Mesenchymal stem cell (in vitro differentiated cells and primary cell): Measurements from ENCODE around the gene SIM2.
A peak's percentile ranks its signal among the peaks of the same experiment; 100 is the strongest.

Experiments
- DNase-seq: peaks from one replicate; pipeline ENCODE4 v3.0.0-alpha.2; 2013
- H2AFZ ChIP-seq: one replicate; pipeline ENCODE4 v1.6.1; 2013; ENCODE audit warnings: low read depth, mild to moderate bottlenecking, control low read depth, inconsistent platforms, low read length, moderate library complexity
- H2AK5ac ChIP-seq: 2 replicates; pipeline ENCODE4 v1.6.1; 2013; ENCODE audit warnings: low read length, moderate library complexity, mild to moderate bottlenecking, inconsistent platforms; ENCODE audit not compliant: severe bottlenecking
- H2BK120ac ChIP-seq: one replicate; pipeline ENCODE4 v1.6.1; 2013; ENCODE audit warnings: low read depth, mild to moderate bottlenecking, inconsistent platforms, low read length, moderate library complexity
- H2BK12ac ChIP-seq, 2 experiments: one replicate each; pipeline ENCODE4 v1.6.1; 2013; ENCODE audit warnings: inconsistent platforms in 2 of 2, low read length in 2 of 2, mild to moderate bottlenecking in 2 of 2, moderate library complexity in 2 of 2, control low read depth in 1 of 2
- H2BK15ac ChIP-seq: one replicate; pipeline ENCODE4 v1.6.1; 2013; ENCODE audit warnings: mild to moderate bottlenecking, low read depth, inconsistent platforms; ENCODE audit not compliant: poor library complexity, severe bottlenecking
- H2BK5ac ChIP-seq: 2 replicates; pipeline ENCODE4 v1.6.1; 2013; ENCODE audit warnings: low read depth, mild to moderate bottlenecking, low read length, control low read depth, inconsistent platforms; ENCODE audit not compliant: poor library complexity, severe bottlenecking
- H3K14ac ChIP-seq, 2 experiments: one replicate each; pipeline ENCODE4 v1.6.1; 2013; ENCODE audit warnings: inconsistent platforms in 2 of 2, low read length in 2 of 2, control low read depth in 1 of 2, mild to moderate bottlenecking in 1 of 2, moderate library complexity in 1 of 2
- H3K18ac ChIP-seq, 2 experiments: one replicate each; pipeline ENCODE4 v1.6.1; 2013; ENCODE audit warnings: inconsistent platforms in 2 of 2, low read length in 2 of 2, control low read depth in 1 of 2, low read depth in 1 of 2, mild to moderate bottlenecking in 1 of 2
- H3K23ac ChIP-seq, 2 experiments: one replicate each; pipeline ENCODE4 v1.6.1; 2013; ENCODE audit warnings: inconsistent platforms in 2 of 2, low read length in 2 of 2, mild to moderate bottlenecking in 2 of 2, moderate library complexity in 2 of 2, control low read depth in 1 of 2
- H3K27ac ChIP-seq: 2 replicates; pipeline ENCODE4 v1.5.1; 2013; ENCODE audit warnings: mild to moderate bottlenecking, moderate library complexity, low read length, control low read depth, inconsistent platforms; ENCODE audit not compliant: poor library complexity, severe bottlenecking
- H3K27me3 ChIP-seq, 2 experiments: 2 replicates each; pipeline versions ENCODE4 v1.6.1 to v1.7.0; 2013; ENCODE audit warnings: low read length in 2 of 2, mild to moderate bottlenecking in 2 of 2, moderate library complexity in 2 of 2, control low read depth in 1 of 2, inconsistent platforms in 1 of 2; ENCODE audit not compliant: control insufficient read depth in 1 of 2, insufficient read depth in 1 of 2
- H3K36me3 ChIP-seq, 2 experiments: 2 replicates each; pipeline versions ENCODE4 v1.6.1 to v1.7.0; 2013; ENCODE audit warnings: low read length in 2 of 2, control low read depth in 1 of 2, inconsistent platforms in 1 of 2, low read depth in 1 of 2, mild to moderate bottlenecking in 1 of 2; ENCODE audit not compliant: insufficient read depth in 2 of 2, control insufficient read depth in 1 of 2
- H3K4ac ChIP-seq, 2 experiments: one replicate each; pipeline ENCODE4 v1.6.1; 2013; ENCODE audit warnings: inconsistent platforms in 2 of 2, low read length in 2 of 2, mild to moderate bottlenecking in 2 of 2, moderate library complexity in 2 of 2, control low read depth in 1 of 2, low read depth in 1 of 2
- H3K4me1 ChIP-seq: 2 replicates; pipeline ENCODE4 v1.6.1; 2013; ENCODE audit warnings: low read depth, low read length, control low read depth; ENCODE audit not compliant: control insufficient read depth, insufficient read depth
- H3K4me2 ChIP-seq: 2 replicates; pipeline ENCODE4 v1.6.1; 2013; ENCODE audit warnings: low read length, mild to moderate bottlenecking, inconsistent platforms; ENCODE audit not compliant: poor library complexity, severe bottlenecking
- H3K4me3 ChIP-seq, 2 experiments: 2 replicates each; pipeline versions ENCODE4 v1.5.1 to v1.7.0; 2013; ENCODE audit warnings: low read length in 2 of 2, mild to moderate bottlenecking in 2 of 2, control low read depth in 1 of 2, low read depth in 1 of 2; ENCODE audit not compliant: insufficient read depth in 1 of 2
- H3K79me1 ChIP-seq: replicated peaks from 2 replicates; pipeline ENCODE4 v1.6.1; 2013; ENCODE audit warnings: mild to moderate bottlenecking, control low read depth, low read length, inconsistent platforms; ENCODE audit not compliant: poor library complexity, severe bottlenecking
- H3K9ac ChIP-seq: 2 replicates; pipeline ENCODE4 v1.7.0; 2013; ENCODE audit warnings: mild to moderate bottlenecking, low read length, moderate library complexity
- H3K9me3 ChIP-seq: 2 replicates; pipeline ENCODE4 v1.7.0; 2013; ENCODE audit warnings: mild to moderate bottlenecking, low read length; ENCODE audit not compliant: control insufficient read depth
- H4K8ac ChIP-seq: one replicate; pipeline ENCODE4 v1.6.1; 2013; ENCODE audit warnings: inconsistent platforms, mild to moderate bottlenecking, low read length, moderate library complexity
- H4K91ac ChIP-seq: one replicate; pipeline ENCODE4 v1.6.1; 2013; ENCODE audit warnings: mild to moderate bottlenecking, low read length, inconsistent platforms
- WGBS: methylation state at CpG from one replicate; pipeline ENCODE4 v1.1.7; 2013; ENCODE audit warnings: mixed read lengths; 5-methylcytosine and 5-hydroxymethylcytosine counted together

SIM2 gene

GRCh38 chr21:36765229-36765628 is 66.3 kb downstream of the SIM2 start:
- no peak overlapping the region for H3K4me2 ChIP-seq
- no peak overlapping the region for H2BK120ac ChIP-seq
- H2BK15ac ChIP-seq, result no peak overlapping the region
- H3K27ac ChIP-seq, result no peak overlapping the region
- peaks cover 4% of the 10 kb centered on the region for H3K4me1 ChIP-seq
- no peak overlapping the region for H3K9ac ChIP-seq
- H3K23ac ChIP-seq, result no peak overlapping the region
- H3K4me3 ChIP-seq, result no peak overlapping the region
- 92% methylated on average over 2 of the region's 4 CpGs for WGBS
- peak overlapping the region in 1 of 2 experiments; percentile 9 for H3K14ac ChIP-seq
- peak overlapping the region; percentile 66 for H4K8ac ChIP-seq
- H2AFZ ChIP-seq, result no peak overlapping the region
- no peak overlapping the region for H4K91ac ChIP-seq
- no peaks in the 10 kb centered on the region for H3K27me3 ChIP-seq
- H2BK12ac ChIP-seq, result no peak overlapping the region
- H3K79me1 ChIP-seq, result peaks cover 5% of the 10 kb centered on the region
- H3K36me3 ChIP-seq, result peaks cover 4 to 14% of the 10 kb centered on the region in 2 experiments
- H2BK5ac ChIP-seq, result no peak overlapping the region
- H2AK5ac ChIP-seq, result no peak overlapping the region
- no peak overlapping the region for H3K4ac ChIP-seq
- H3K18ac ChIP-seq, result no peak overlapping the region
- no peaks in the 10 kb centered on the region for H3K9me3 ChIP-seq
- DNase-seq, result no peak

- no peak for DNase-seq
- no peaks in the 10 kb centered on the region for H3K9me3 ChIP-seq
- H3K4me3 ChIP-seq, result no peak overlapping the region
- no peak overlapping the region for H4K8ac ChIP-seq
- H2AFZ ChIP-seq, result no peak overlapping the region
- no peak overlapping the region for H4K91ac ChIP-seq
- H3K4ac ChIP-seq, result no peak overlapping the region
- peaks cover 4 to 9% of the 10 kb centered on the region in 2 experiments for H3K36me3 ChIP-seq
- WGBS, result 96% methylated on average over 6 of the region's 6 CpGs
- H3K18ac ChIP-seq, result no peak overlapping the region
- no peak overlapping the region for H3K9ac ChIP-seq
- no peak overlapping the region for H3K27ac ChIP-seq
- no peak overlapping the region for H3K14ac ChIP-seq
- H3K27me3 ChIP-seq, result no peaks in the 10 kb centered on the region
- H2BK120ac ChIP-seq, result no peak overlapping the region
- no peak overlapping the region for H3K4me2 ChIP-seq
- H2BK15ac ChIP-seq, result no peak overlapping the region
- H2BK5ac ChIP-seq, result no peak overlapping the region
- no peak overlapping the region for H3K23ac ChIP-seq
- H3K79me1 ChIP-seq, result peaks cover 5% of the 10 kb centered on the region
- no peak overlapping the region for H2AK5ac ChIP-seq
- H3K4me1 ChIP-seq, result peaks cover 4% of the 10 kb centered on the region
- H2BK12ac ChIP-seq, result no peak overlapping the region
Observed at GRCh38 chr21:36766511-36766910, 67.6 kb downstream of the SIM2 start.

DNA sequence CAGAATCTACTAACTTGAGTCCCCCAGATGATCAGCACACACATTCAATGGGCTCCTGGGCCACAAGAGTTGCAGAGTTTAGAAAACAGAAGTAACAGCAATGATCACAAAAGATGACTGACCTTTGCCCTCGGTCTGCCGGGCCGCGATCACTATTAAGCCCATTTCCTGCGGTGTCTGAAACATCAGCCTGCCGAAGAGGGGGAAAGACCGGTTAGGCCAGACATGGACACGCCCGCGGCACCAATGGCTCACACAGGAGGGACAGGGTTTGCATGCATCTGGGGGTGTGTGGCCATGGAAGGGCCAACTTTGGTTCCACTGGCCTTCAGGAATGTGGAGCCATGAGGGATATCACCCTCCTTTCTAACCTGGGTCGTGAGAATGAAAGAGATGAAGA is 68.2 kb downstream of the SIM2 start:
- H3K36me3 ChIP-seq, result peaks cover 4 to 9% of the 10 kb centered on the region in 2 experiments
- H3K23ac ChIP-seq, result no peak overlapping the region
- H2BK15ac ChIP-seq, result no peak overlapping the region
- no peak overlapping the region for H3K9ac ChIP-seq
- H3K4me3 ChIP-seq, result no peak overlapping the region
- no peak overlapping the region for H2AK5ac ChIP-seq
- H3K14ac ChIP-seq, result peak overlapping the region in 1 of 2 experiments; percentile 49
- H3K4me2 ChIP-seq, result no peak overlapping the region
- no peaks in the 10 kb centered on the region for H3K9me3 ChIP-seq
- peaks cover 4% of the 10 kb centered on the region for H3K4me1 ChIP-seq
- H4K91ac ChIP-seq, result no peak overlapping the region
- no peak overlapping the region for H2BK12ac ChIP-seq
- no peaks in the 10 kb centered on the region for H3K27me3 ChIP-seq
- WGBS, result 95% methylated on average over 11 of the region's 11 CpGs
- peaks cover 5% of the 10 kb centered on the region for H3K79me1 ChIP-seq
- H3K27ac ChIP-seq, result no peak overlapping the region
- H3K18ac ChIP-seq, result no peak overlapping the region
- DNase-seq, result no peak
- no peak overlapping the region for H3K4ac ChIP-seq
- H4K8ac ChIP-seq, result no peak overlapping the region
- no peak overlapping the region for H2AFZ ChIP-seq
- no peak overlapping the region for H2BK5ac ChIP-seq
- no peak overlapping the region for H2BK120ac ChIP-seq

DNA sequence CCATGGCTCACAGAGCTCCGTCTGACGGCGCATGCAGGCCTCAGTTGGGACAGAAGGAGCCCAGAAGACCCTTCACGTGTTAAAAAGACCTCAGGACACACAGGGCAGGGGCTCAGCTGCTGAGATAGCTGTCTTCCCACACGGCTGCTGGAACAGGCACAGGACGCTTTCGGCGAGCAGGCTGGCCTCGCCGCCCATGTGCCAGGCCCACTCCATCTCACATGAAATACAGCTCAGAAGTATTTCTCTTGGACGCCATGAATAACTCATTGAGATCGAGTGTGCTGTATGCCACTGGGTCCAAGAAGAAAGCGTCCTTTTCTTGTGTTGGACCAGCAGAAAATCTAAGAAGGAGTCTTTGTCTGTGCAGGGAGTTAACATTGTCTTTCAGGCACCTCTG is 69.6 kb downstream of the SIM2 start:
- H2BK5ac ChIP-seq, result no peak overlapping the region
- peaks cover 5% of the 10 kb centered on the region for H3K79me1 ChIP-seq
- H2BK12ac ChIP-seq, result no peak overlapping the region
- no peak overlapping the region for H3K4me3 ChIP-seq
- peaks cover 7% of the 10 kb centered on the region for H3K4me1 ChIP-seq
- no peaks in the 10 kb centered on the region for H3K9me3 ChIP-seq
- no peak overlapping the region for H3K9ac ChIP-seq
- H3K27ac ChIP-seq, result no peak overlapping the region
- no peak overlapping the region for H4K8ac ChIP-seq
- H3K23ac ChIP-seq, result no peak overlapping the region
- no peak overlapping the region for H4K91ac ChIP-seq
- no peak overlapping the region for H2AK5ac ChIP-seq
- H2BK15ac ChIP-seq, result no peak overlapping the region
- no peak overlapping the region for H3K14ac ChIP-seq
- WGBS, result 94% methylated on average over 13 of the region's 13 CpGs
- no peaks in the 10 kb centered on the region for H3K27me3 ChIP-seq
- H2BK120ac ChIP-seq, result no peak overlapping the region
- no peak overlapping the region for H3K4ac ChIP-seq
- no peak for DNase-seq
- H2AFZ ChIP-seq, result no peak overlapping the region
- H3K4me2 ChIP-seq, result no peak overlapping the region
- H3K18ac ChIP-seq, result no peak overlapping the region
- H3K36me3 ChIP-seq, result peaks cover 4 to 9% of the 10 kb centered on the region in 2 experiments
